HCT116 (cell line): ENCODE measurements around the gene PTPRR. TPM values are rescaled to one million over a fixed set of nuclear protein-coding genes. Genes with fewer than 3 reads are reported as not detected.

Experiments used
- ATAC-seq: fragments of 200-7000 bp; cut with Tn5 transposase; 2 replicates; pipeline ENCODE4 v1.9.1; 2020; ENCODE audit warnings: mild to moderate bottlenecking, moderate library complexity
- BruUV-seq: library from RNA; stranded (reverse); fragments of 400-500 nt; replicated peaks from 2 replicates; lab custom pipeline; 2021; lab: Mats Ljungman, UMichigan
- CTCF ChIA-PET: fragments of 300-600 bp; sonication (Branson Sonifier 250); formaldehyde crosslinking; loops from one replicate; lab custom pipeline; 2021; ENCODE audit warnings: antibody characterized with exemption; lab: Charles Lee
- POLR2A ChIA-PET: fragments of 300-600, 350-600 bp; sonication (Branson Sonifier 250); formaldehyde crosslinking; loops from one replicate; lab custom pipeline; 2021; ENCODE audit warnings: antibody characterized with exemption; lab: Charles Lee
- RAD21 ChIA-PET, 2 experiments: fragments of 300-600 bp; sonication (Branson Sonifier 250); formaldehyde crosslinking; loops; one replicate each; lab custom pipeline; 2023; ENCODE audit warnings: low total read pairs in 2 of 2; ENCODE audit not compliant: uncharacterized antibody in 2 of 2, unreplicated experiment in 2 of 2, low non-redundant PET in 1 of 2; lab: Charles Lee
- DNase-seq: peaks from one replicate; pipeline ENCODE4 v3.0.0-alpha.2; 2010; ENCODE audit warnings: low read depth, low spot score
- H2AFZ ChIP-seq: fragments of 200-600 bp; shearing (Covaris generic), sonication (generic); 2 replicates; pipeline ENCODE4 v1.6.1; 2017; ENCODE audit warnings: low read depth, mixed run types, mixed read lengths, antibody characterized with exemption, low read length; ENCODE audit not compliant: poor library complexity, severe bottlenecking
- H3K27ac ChIP-seq: 2 replicates; pipeline ENCODE4 v1.5.1; 2012; ENCODE audit warnings: low read depth, low read length
- H3K27me3 ChIP-seq: fragments of 200-600 bp; sonication (generic); 2 replicates; pipeline ENCODE4 v1.6.1; 2016; ENCODE audit warnings: mixed run types, low read length, mixed read lengths; ENCODE audit not compliant: insufficient read depth
- H3K36me3 ChIP-seq, 2 experiments: fragments of 200-500 bp in 1 of 2; fragments of 200-600 bp in 1 of 2; sonication (Bioruptor generic) in 1 of 2; sonication (generic) in 1 of 2; 2 replicates each; pipeline versions ENCODE4 v1.5.1 to v1.6.1; 2014 to 2016; ENCODE audit warnings: low read length in 2 of 2, inconsistent platforms in 1 of 2, mixed read lengths in 1 of 2, mixed run types in 1 of 2; ENCODE audit not compliant: insufficient read depth in 2 of 2, control insufficient read depth in 1 of 2
- H3K4me1 ChIP-seq, 2 experiments: fragments of 200-600 bp in 1 of 2; sonication (generic) in 1 of 2; 2 replicates each; pipeline versions ENCODE4 v1.5.1 to v1.6.1; 2012 to 2017; ENCODE audit warnings: low read length in 2 of 2, inconsistent platforms in 1 of 2, mild to moderate bottlenecking in 1 of 2, mixed read lengths in 1 of 2, mixed run types in 1 of 2, moderate library complexity in 1 of 2; ENCODE audit not compliant: insufficient read depth in 2 of 2, control insufficient read depth in 1 of 2
- H3K4me2 ChIP-seq: fragments of 200-600 bp; sonication (generic); 2 replicates; pipeline ENCODE4 v1.6.1; 2017; ENCODE audit warnings: mixed run types, low read length, mixed read lengths
- H3K4me3 ChIP-seq, 2 experiments: fragments of 200-600 bp in 1 of 2; sonication (generic) in 1 of 2; replicated peaks in 1 of 2; 2 replicates each; pipeline ENCODE4 v1.5.1; 2011 to 2016; ENCODE audit warnings: low read length in 2 of 2, control low read depth in 1 of 2, low read depth in 1 of 2, mild to moderate bottlenecking in 1 of 2, mixed read lengths in 1 of 2, mixed run types in 1 of 2
- H3K79me2 ChIP-seq: fragments of 200-600 bp; sonication (generic); 2 replicates; pipeline ENCODE4 v1.6.1; 2017; ENCODE audit warnings: mild to moderate bottlenecking, mixed run types, low read length, moderate library complexity, mixed read lengths; ENCODE audit not compliant: insufficient read depth
- H3K9ac ChIP-seq: fragments of 200-600 bp; sonication (generic); 2 replicates; pipeline ENCODE4 v1.6.1; 2016; ENCODE audit warnings: low read length, mixed read lengths
- H3K9me2 ChIP-seq: fragments of 200-600 bp; sonication (generic), shearing (Covaris generic); 2 replicates; pipeline ENCODE4 v1.6.1; 2017; ENCODE audit warnings: mixed run types, mild to moderate bottlenecking, moderate library complexity; ENCODE audit not compliant: insufficient read depth
- H3K9me3 ChIP-seq, 2 experiments: fragments of 200-500 bp in 1 of 2; fragments of 200-600 bp in 1 of 2; sonication (Bioruptor generic) in 1 of 2; sonication (generic) in 1 of 2; 2 replicates each; pipeline ENCODE4 v1.6.1; 2014 to 2017; ENCODE audit warnings: low read length in 2 of 2, mixed read lengths in 2 of 2, inconsistent platforms in 1 of 2, low read depth in 1 of 2, mild to moderate bottlenecking in 1 of 2, mixed run types in 1 of 2, moderate library complexity in 1 of 2; ENCODE audit not compliant: control insufficient read depth in 1 of 2, insufficient read depth in 1 of 2
- H4K20me1 ChIP-seq: fragments of 200-600 bp; sonication (generic), shearing (Covaris generic); 2 replicates; pipeline ENCODE4 v1.6.1; 2017; ENCODE audit warnings: mixed run types, mild to moderate bottlenecking, moderate library complexity; ENCODE audit not compliant: insufficient read depth
- EGR1 ChIP-seq: IDR thresholded peaks from 2 replicates; pipeline ENCODE4 v1.6.1; 2012; ENCODE audit warnings: low read depth
- ELF1 ChIP-seq: IDR thresholded peaks from 2 replicates; pipeline ENCODE4 v1.6.1; 2012; ENCODE audit warnings: low read depth, borderline replicate concordance
- EZH2 ChIP-seq: fragments of 200-600 bp; sonication (generic); IDR thresholded peaks from 2 replicates; pipeline ENCODE4 v1.6.1; 2017; ENCODE audit warnings: antibody characterized with exemption, mixed run types
- EZH2phosphoT487 ChIP-seq: fragments of 200-600 bp; IDR thresholded peaks from 2 replicates; pipeline ENCODE4 v1.6.1; 2018; ENCODE audit warnings: antibody characterized with exemption, borderline replicate concordance
- FOSL1 ChIP-seq: IDR thresholded peaks from 2 replicates; pipeline ENCODE4 v1.6.1; 2012; ENCODE audit warnings: low read depth
- POLR2A ChIP-seq: IDR thresholded peaks from 2 replicates; pipeline ENCODE4 v1.7.0; 2011; ENCODE audit warnings: borderline replicate concordance; ENCODE audit not compliant: insufficient read depth, insufficient read length; ENCODE audit errors: extremely low read depth
- YY1 ChIP-seq: IDR thresholded peaks from 2 replicates; pipeline ENCODE4 v1.6.1; 2011; ENCODE audit warnings: low read length, low read depth, moderate library complexity, mild to moderate bottlenecking; ENCODE audit not compliant: insufficient replicate concordance; ENCODE audit errors: extremely low read depth
- ZNF274 ChIP-seq: fragments of 200-500 bp; sonication (Bioruptor generic); IDR thresholded peaks from 2 replicates; pipeline ENCODE4 v1.6.1; 2014; ENCODE audit warnings: mild to moderate bottlenecking, low read depth, low read length, inconsistent platforms
- intact Hi-C: fragments of 100-400 bp; cut with micrococcal nuclease; formaldehyde crosslinking; loops from 2 replicates; pipeline ENCODE4 v1.10.0; 2022
- total RNA-seq: library from RNA; stranded (reverse); gene quantifications from one replicate; pipeline ENCODE4 v1.2.1, GENCODE V29; 2021; ENCODE audit not compliant: unreplicated experiment
- TF ChIP-seq, protein P1 (sequence below), 3 experiments: fragments of 200-600 bp in 1 of 3; sonication (generic) in 1 of 3; IDR thresholded peaks in 2 of 3; conservative IDR thresholded peaks in 1 of 3; 2 replicates each; pipeline ENCODE4 v1.5.1; 2012 to 2017; ENCODE audit warnings: low read depth in 2 of 3, low read length in 2 of 3, antibody characterized with exemption in 1 of 3, borderline replicate concordance in 1 of 3, control low read depth in 1 of 3, mild to moderate bottlenecking in 1 of 3, mixed read lengths in 1 of 3, mixed run types in 1 of 3, moderate library complexity in 1 of 3; ENCODE audit not compliant: insufficient read depth in 1 of 3

Gene PTPRR
- total RNA-seq, 1 experiment from 2014 or later, result 0.27 TPM

DNA sequence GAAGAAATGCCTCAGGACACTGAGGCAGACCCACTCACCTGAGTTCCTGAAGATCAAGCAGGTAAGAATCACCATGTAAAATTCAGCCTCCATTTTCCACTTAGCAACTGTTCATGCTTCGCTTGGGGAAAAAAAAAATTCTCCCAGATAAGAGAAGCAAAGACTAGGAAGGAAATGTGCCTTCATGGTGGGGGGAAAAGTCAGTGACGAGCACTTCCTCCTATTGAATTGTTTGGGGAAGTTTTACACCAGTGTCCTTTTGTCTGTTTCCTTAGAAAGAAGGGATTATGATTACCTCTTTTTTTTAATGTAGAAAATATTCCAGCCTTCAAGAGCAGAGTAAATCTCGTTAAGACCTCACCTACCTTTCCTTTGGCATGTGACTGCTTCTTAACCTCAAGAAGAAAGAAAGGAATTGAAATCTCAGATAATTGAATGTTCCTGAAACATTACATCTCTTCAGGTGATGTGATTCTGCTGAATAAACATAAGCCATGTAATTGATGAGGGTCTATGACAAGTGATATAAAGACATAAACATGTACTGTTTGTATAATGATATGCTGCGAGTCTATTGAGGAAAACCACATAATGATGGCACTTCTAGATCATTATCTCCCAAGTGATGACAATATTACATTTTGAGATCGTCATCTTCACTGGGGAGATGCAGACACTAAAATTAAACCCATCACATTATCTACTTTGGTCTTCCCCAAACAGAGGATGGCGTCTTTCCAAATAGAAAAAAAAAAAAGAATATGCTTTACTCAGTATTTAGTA, 283.0 kb downstream of the PTPRR start, which contains the start of gene PTPRB:
Gene PTPRB, minus strand, starts transcription at position 127 of the 783 bp plus-strand sequence. Its CDS starts 34 bp downstream, at position 93.
- ChIA-PET CTCF (no interaction called here), POLR2A (no interaction called here), RAD21 (no interaction called here)
- no peak within 1 kb of the TSS for H2AFZ ChIP-seq
- BruUV-seq, result no TSS peak
- H3K27ac ChIP-seq, result no peak within 1 kb of the TSS
- H3K4me2 ChIP-seq, result no peak within 1 kb of the TSS
- peaks cover 0 to 6% of the 10 kb centered on the region in 2 experiments; a peak in 1 of 4 replicates for H3K4me1 ChIP-seq
- DNase-seq (no peak), ATAC-seq (no peak)
- no peak within 1 kb of the TSS for H3K4me3 ChIP-seq
- no peaks in the 10 kb centered on the region for H3K36me3 ChIP-seq
- no peaks in the 10 kb centered on the region for H3K27me3 ChIP-seq
- no peaks in the 10 kb centered on the region for H3K79me2 ChIP-seq
- TF ChIP-seq, protein P1, sequence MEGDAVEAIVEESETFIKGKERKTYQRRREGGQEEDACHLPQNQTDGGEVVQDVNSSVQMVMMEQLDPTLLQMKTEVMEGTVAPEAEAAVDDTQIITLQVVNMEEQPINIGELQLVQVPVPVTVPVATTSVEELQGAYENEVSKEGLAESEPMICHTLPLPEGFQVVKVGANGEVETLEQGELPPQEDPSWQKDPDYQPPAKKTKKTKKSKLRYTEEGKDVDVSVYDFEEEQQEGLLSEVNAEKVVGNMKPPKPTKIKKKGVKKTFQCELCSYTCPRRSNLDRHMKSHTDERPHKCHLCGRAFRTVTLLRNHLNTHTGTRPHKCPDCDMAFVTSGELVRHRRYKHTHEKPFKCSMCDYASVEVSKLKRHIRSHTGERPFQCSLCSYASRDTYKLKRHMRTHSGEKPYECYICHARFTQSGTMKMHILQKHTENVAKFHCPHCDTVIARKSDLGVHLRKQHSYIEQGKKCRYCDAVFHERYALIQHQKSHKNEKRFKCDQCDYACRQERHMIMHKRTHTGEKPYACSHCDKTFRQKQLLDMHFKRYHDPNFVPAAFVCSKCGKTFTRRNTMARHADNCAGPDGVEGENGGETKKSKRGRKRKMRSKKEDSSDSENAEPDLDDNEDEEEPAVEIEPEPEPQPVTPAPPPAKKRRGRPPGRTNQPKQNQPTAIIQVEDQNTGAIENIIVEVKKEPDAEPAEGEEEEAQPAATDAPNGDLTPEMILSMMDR (IDR thresholded peaks at IDR 0.05 in 2 of 3, conservative IDR thresholded peaks at IDR 0.05 in 1 of 3; ENCODE audit: borderline replicate concordance in 1 of 3, insufficient read depth in 1 of 3, low read depth in 2 of 3, low read length in 2 of 3), result no peak
- TF ChIP-seq POLR2A (no peak), EZH2 (no peak), EZH2phosphoT487 (no peak), YY1 (no peak)
- H3K9me2 ChIP-seq, result no peaks in the 10 kb centered on the region
- no peak within 1 kb of the TSS for H3K9ac ChIP-seq
- no peaks in the 10 kb centered on the region for H4K20me1 ChIP-seq
- intact Hi-C loops, result no loop called here
- no peaks in the 10 kb centered on the region for H3K9me3 ChIP-seq

GRCh38 chr12:70635755-70636154, 284.8 kb downstream of the PTPRR start:
- Histone ChIP-seq H3K9me3 (no peaks in the 10 kb centered on the region), H3K4me3 (no peak overlapping the region), H4K20me1 (no peaks in the 10 kb centered on the region), H2AFZ (no peak overlapping the region), H3K9ac (no peak overlapping the region), H3K36me3 (no peaks in the 10 kb centered on the region), H3K4me1 (peaks cover 0 to 6% of the 10 kb centered on the region in 2 experiments; a peak in 1 of 4 replicates), H3K27ac (no peak overlapping the region)
- POLR2A ChIA-PET, result no interaction called here
- intact Hi-C loops, result no loop called here
- RAD21 ChIA-PET, result no interaction called here
- CTCF ChIA-PET, result no interaction called here
- no peak for ATAC-seq
- TF ChIP-seq FOSL1, result no peak
- no peak for TF ChIP-seq POLR2A
- TF ChIP-seq ZNF274, result no peak
- TF ChIP-seq, protein P1 (IDR thresholded peaks at IDR 0.05 in 2 of 3, conservative IDR thresholded peaks at IDR 0.05 in 1 of 3; ENCODE audit: borderline replicate concordance in 1 of 3, insufficient read depth in 1 of 3, low read depth in 2 of 3, low read length in 2 of 3), result no peak
- TF ChIP-seq EGR1, result no peak
- no peak for TF ChIP-seq ELF1
- TF ChIP-seq, all 23 proteins: peak for 0
- no peaks in the 10 kb centered on the region for H3K79me2 ChIP-seq
- H3K4me2 ChIP-seq, result no peak overlapping the region
- no peaks in the 10 kb centered on the region for H3K27me3 ChIP-seq
- no peaks in the 10 kb centered on the region for H3K9me2 ChIP-seq
- no TSS peak for BruUV-seq
- no peak for DNase-seq
